ENCODE measurements around the gene PTPN11. TPM values are rescaled to one million over a fixed set of nuclear protein-coding genes. Genes with fewer than 3 reads are reported as not detected.

The PTPN11 gene
- total and polyA plus RNA-seq, 2 of the 8 experiments (the other 6 are each of a cell fraction or from before 2014, with no cell fraction given), result 28.3 to 133 TPM

DNA sequence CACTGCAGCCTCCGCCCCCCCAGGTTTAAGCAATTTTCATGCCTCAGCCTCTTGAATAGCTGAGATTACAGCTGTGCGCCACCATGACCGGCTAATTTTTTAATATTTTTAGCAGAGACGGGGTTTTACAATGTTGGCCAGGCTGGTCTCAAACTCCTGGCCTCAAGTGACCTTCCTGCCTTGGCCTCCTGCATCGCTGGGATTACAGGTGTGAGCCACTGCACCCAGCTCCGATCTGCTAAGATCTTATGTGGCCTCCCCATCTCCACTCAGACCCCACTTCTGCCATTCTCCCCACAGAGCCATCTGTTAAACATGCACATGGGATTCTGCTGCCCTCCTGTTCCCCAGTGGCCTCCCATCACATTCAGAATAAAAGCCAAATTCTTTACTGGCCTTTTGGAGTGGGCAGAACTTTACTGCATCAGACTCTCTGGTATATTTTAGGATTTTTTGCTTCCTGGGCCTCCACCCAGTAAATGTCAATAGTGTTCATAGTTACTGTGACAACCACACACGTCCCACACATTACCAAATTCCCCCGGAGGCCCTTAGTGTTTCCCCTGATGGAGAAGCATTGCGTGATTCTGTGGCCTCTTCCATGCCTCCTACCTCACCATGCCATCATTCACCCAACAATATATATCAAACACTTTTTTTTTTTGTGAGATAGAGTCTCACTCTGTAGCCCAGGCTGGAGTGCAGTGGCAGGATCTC lies 96.3 kb downstream of the PTPN11 start (continued):
- TF ChIP-seq E2F6 (IDR thresholded peaks at IDR 0.05) (no peak), HDAC6 (IDR thresholded peaks at IDR 0.05; ENCODE audit: low read depth, low read length) (no peak), JUND (IDR thresholded peaks at IDR 0.05; ENCODE audit: low read length) (no peak), RAD21 (IDR thresholded peaks at IDR 0.05 in 1 of 2, conservative IDR thresholded peaks at IDR 0.05 in 1 of 2; ENCODE audit: low read depth in 2 of 2, low read length in 2 of 2) (no peak), YY1 (IDR thresholded peaks at IDR 0.05; ENCODE audit: low read depth, low read length) (no peak), BRCA1 (IDR thresholded peaks at IDR 0.05; ENCODE audit: low read depth, low read length) (no peak), SUZ12 (IDR thresholded peaks at IDR 0.05; ENCODE audit: low read length) (no peak), SP2 (IDR thresholded peaks at IDR 0.05; ENCODE audit: low read length) (no peak), GABPA (IDR thresholded peaks at IDR 0.05; ENCODE audit: borderline replicate concordance, insufficient read depth, low read length) (no peak), GTF2F1 (IDR thresholded peaks at IDR 0.05; ENCODE audit: borderline replicate concordance, low read depth, low read length) (no peak)
